GM12878 (cell line): ENCODE measurements around the gene ABCG1.
A peak's percentile ranks its signal among the peaks of the same experiment; 100 is the strongest.

ENCODE experiments used
- BCLAF1 ChIP-seq: fragments of 450-650 bp; IDR thresholded peaks from 2 replicates; pipeline ENCODE4 v1.6.1; 2017; ENCODE audit warnings: antibody characterized with exemption, mild to moderate bottlenecking, moderate library complexity
- CHD4 ChIP-seq: fragments of 200-600 bp; sonication (generic); IDR thresholded peaks from 2 replicates; pipeline ENCODE4 v1.6.1; 2016; ENCODE audit warnings: mild to moderate bottlenecking
- CTCF ChIP-seq, 3 experiments: IDR thresholded peaks in 2 of 3; conservative IDR thresholded peaks in 1 of 3; 2 replicates each; pipeline ENCODE4 v1.5.1; 2011; ENCODE audit warnings: low read depth in 3 of 3, low read length in 3 of 3, mild to moderate bottlenecking in 3 of 3, control low read depth in 2 of 3, moderate library complexity in 2 of 3, inconsistent platforms in 1 of 3, mixed read lengths in 1 of 3; ENCODE audit not compliant: control insufficient read depth in 2 of 3, insufficient read depth in 1 of 3; ENCODE audit errors: extremely low read depth in 1 of 3
- FOXK2 ChIP-seq: fragments of 450-650 bp; IDR thresholded peaks from 2 replicates; pipeline ENCODE4 v1.6.1; 2017; ENCODE audit warnings: mild to moderate bottlenecking, moderate library complexity
- GABPA ChIP-seq: IDR thresholded peaks from 2 replicates; pipeline ENCODE4 v1.6.1; 2014; ENCODE audit warnings: antibody characterized with exemption, low read depth, mild to moderate bottlenecking, inconsistent platforms
- NR2C2 ChIP-seq: IDR thresholded peaks from 2 replicates; pipeline ENCODE4 v1.6.1; 2011; ENCODE audit warnings: borderline replicate concordance, low read depth; ENCODE audit not compliant: control insufficient read depth, insufficient read length
- PML ChIP-seq: IDR thresholded peaks from 2 replicates; pipeline ENCODE4 v1.6.1; 2012; ENCODE audit warnings: low read length, inconsistent platforms
- RELA ChIP-seq: fragments of 450-650 bp; IDR thresholded peaks from 2 replicates; pipeline ENCODE4 v1.8.0; 2014; ENCODE audit warnings: borderline replicate concordance; ENCODE audit not compliant: partially characterized antibody
- ZBTB33 ChIP-seq: fragments of 450-650 bp; IDR thresholded peaks from 2 replicates; pipeline ENCODE4 v1.6.1; 2017; ENCODE audit warnings: mild to moderate bottlenecking

- TF ChIP-seq CTCF (IDR thresholded peaks at IDR 0.05 in 2 of 3, conservative IDR thresholded peaks at IDR 0.05 in 1 of 3; ENCODE audit: control insufficient read depth in 2 of 3, extremely low read depth in 1 of 3, insufficient read depth in 1 of 3, low read depth in 3 of 3, low read length in 3 of 3) = no peak
- TF ChIP-seq CHD4 = no peak
- no peak for TF ChIP-seq NR2C2
- no peak for TF ChIP-seq PML
- no peak for TF ChIP-seq ZBTB33
- no peak for TF ChIP-seq GABPA
- TF ChIP-seq RELA = peak; percentile 63
- TF ChIP-seq FOXK2 = no peak
- no peak for TF ChIP-seq BCLAF1
Measured at GRCh38 chr21:42227909-42228708, 9.2 kb downstream of the ABCG1 start.
